ENCODE measurements around the gene EXOG.

Gene EXOG, protein sequence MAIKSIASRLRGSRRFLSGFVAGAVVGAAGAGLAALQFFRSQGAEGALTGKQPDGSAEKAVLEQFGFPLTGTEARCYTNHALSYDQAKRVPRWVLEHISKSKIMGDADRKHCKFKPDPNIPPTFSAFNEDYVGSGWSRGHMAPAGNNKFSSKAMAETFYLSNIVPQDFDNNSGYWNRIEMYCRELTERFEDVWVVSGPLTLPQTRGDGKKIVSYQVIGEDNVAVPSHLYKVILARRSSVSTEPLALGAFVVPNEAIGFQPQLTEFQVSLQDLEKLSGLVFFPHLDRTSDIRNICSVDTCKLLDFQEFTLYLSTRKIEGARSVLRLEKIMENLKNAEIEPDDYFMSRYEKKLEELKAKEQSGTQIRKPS

DNA sequence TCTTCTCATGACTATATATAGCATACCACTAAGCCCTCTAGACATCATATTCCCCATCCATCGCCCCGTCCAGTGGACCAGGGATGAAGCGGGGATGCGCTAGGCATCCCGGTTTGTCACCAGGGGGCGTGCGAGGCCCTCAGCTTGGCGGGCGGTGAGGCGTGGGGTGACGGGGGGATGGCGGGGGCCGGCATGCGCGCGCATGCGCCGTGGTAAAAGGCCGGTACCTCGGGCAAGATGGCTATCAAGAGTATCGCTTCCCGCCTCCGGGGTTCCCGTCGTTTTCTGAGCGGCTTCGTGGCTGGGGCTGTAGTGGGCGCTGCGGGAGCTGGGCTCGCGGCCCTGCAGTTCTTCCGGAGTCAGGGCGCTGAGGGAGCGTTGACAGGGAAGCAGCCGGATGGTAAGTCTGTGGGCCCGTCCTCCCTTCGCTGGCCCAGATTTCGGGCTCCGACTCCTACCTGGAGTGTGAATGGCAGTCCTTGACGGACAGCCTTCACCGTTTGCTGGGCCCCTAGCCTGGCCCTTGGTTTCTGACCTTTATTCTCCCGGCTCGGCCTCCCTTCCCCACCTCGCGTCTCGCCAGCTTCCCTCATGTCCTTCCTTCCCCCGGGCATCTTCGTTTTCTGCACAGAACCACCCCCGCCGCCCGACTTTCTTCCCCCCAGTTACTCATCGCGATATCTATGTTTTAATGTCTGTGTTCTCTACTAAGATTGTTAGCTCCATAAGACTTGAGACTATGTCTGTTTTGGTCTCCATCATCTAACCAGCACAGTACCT is at the start of gene EXOG:
EXOG (plus strand) TSS at position 210 of the 780 bp plus-strand sequence; CDS start at position 238, 28 bp downstream.
- DNase-seq, result peak; percentile 95

DNA sequence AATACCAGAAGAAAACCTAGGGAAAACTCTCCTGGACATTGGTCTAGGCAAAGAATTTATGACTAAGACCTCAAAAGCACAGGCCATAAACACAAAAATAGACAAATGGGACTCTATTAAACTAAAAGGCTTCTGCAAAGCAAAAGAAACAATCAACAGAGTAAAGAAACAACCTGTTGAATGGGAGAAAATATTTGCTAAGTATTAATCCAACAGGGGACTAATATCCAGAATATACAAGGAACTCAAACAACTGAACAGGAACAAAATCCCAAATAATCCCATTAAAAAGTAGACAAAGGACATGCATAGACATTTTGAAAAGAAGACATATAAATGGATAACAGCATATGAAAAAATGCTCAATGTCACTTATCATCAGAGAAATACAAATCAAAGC is 49.3 kb upstream of the EXOG start:
- no peak for DNase-seq

DNA sequence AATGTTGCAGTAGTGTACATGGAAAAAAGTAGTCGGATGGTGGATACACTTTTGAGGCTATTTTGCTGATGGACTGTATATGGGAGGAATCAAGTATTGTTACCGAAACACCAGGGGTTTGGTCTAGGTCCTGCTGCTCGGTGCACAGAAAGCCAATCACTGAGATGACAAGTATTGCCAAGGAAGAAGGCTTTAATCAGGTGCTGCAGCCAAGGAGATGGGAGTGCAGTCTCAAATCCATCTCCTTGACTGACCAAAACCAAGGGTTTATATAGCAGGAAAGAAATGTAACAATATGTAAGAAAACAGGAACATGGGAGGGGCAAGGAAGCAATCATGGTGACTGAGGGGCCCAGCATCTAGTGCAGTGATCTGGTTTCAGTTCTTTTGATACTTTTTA is 45.3 kb upstream of the EXOG start:
- DNase-seq, result no peak

DNA sequence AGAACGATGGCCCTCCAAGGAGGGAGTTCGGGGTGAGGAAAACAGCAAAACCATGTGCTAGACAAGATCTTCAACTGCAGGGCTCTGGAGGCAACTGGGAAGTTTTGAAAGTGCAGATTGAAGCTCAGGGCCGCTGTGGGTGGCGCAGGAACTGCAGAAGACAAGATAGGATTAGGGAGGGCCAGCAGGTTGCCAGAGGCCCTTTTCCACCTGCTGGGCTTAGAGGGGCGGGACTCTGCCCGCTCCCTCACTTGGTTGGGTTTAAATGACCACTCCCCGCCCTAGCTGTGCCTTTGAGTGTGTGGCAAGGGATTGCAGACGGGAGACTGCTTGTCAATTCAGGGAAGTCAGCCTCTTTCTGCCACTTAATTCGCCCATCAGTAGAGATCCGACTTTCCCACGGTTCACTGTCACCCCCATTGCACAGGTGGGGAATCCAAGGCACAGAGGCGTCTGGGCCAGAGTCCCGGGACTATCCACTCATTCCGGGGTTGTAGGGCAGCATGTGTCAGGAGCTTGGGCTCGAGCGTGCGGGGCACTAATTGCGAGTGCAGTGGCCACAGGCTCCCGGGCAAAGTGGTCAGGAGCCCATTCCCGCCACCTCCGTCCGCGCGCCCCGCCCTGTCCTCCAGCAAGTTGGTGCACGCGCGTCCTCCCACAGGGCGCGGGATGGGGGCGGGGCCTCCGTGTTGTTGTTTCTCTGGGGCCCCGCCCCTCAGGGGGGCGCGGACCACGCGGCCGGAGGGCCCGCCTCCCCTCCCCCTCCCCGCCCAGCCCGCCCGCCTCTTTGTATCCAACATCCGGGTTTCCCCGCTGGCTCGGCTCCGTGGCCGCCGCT is 42.8 kb upstream of the EXOG start, which contains the start of gene ACVR2B:
ACVR2B (plus strand) TSS at position 816 of the 838 bp plus-strand sequence. CDS start 433 bp downstream, outside the sequence.
- peak; percentile 71 for DNase-seq

DNA sequence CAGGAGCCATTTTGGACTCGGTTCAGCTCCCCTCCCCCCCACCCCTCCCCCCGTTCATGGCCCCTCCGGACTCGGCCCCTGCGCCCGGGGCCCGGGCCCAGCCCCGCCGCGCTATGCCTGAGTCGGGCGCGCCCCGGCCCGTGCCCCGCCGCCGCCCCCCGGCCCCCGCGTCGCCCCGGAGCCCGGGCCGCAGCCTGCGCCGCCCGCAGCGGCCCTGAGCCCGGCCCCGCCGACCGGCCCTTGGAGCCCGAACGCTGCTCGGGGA is 42.3 kb upstream of the EXOG start:
- no peak for DNase-seq

DNA sequence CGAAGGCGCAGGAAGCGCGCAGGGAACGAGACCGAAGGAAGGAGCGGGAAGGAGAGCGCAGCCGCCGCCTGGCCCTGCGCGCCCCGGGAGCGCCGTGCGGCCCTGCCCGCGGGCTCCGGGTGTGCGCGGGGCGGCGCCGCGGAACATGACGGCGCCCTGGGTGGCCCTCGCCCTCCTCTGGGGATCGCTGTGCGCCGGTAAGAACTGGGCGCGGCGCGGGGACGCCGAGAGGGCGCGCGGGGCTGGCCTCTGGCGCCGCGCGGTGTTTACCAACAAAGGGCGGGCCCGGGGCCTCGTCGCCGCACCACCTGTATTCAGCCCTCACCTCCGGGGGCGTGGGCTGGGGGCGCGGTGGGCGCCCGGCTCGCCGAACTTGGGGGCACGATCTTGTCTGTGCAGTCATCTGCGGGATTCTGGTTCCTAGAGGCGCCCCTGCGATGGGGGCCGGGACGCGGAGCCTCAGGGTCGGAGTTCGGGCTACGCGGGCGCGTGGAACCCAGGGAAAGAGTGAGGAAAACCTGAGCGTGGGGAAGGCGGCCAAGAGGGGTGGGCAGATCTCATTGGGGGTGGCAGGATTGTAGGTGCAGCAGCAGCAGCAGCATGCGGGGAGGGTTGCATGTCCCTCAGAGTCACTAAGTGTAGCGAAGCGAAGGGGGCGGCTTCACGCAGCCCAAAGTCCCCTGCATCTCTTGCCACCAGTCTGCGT is 41.8 kb upstream of the EXOG start:
- no peak for DNase-seq

DNA sequence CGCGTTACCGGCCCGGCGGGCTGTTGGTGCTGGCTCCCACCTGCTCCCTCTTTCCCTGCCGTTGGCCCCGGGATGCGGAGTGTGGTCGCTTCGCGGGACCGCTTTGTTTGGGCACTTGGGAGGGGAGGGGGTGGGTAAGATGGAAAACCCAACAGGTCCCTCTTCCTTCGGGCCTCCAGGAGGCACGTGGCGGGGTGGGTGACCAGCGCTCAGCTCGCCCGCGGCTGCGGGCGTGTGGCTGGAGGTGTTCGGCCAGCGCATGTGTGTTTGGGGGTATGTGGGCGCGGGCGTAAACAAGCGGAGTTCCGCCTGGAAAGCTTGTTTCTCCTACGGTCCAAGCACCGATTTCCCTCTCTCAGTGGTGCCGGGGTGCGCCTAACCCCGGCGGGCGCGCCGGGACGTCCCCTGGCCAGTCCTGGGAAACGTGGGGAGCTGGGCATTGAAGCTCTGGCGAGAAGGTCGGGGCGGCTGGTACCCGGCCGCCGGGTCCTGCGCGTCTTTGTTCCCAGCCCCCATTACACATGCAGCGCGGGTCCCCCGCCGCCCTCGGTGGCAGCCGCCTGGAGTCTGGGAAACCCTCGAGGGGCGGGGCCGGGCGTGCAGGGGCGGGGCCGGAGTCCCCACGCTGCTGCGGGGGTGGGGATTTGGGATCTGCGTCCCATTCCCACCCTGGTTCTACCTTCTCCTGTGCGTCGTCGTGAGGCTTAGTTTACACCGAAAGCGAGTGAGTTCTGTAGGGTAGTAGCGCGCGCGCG is 41.1 kb upstream of the EXOG start:
- DNase-seq, result no peak

DNA sequence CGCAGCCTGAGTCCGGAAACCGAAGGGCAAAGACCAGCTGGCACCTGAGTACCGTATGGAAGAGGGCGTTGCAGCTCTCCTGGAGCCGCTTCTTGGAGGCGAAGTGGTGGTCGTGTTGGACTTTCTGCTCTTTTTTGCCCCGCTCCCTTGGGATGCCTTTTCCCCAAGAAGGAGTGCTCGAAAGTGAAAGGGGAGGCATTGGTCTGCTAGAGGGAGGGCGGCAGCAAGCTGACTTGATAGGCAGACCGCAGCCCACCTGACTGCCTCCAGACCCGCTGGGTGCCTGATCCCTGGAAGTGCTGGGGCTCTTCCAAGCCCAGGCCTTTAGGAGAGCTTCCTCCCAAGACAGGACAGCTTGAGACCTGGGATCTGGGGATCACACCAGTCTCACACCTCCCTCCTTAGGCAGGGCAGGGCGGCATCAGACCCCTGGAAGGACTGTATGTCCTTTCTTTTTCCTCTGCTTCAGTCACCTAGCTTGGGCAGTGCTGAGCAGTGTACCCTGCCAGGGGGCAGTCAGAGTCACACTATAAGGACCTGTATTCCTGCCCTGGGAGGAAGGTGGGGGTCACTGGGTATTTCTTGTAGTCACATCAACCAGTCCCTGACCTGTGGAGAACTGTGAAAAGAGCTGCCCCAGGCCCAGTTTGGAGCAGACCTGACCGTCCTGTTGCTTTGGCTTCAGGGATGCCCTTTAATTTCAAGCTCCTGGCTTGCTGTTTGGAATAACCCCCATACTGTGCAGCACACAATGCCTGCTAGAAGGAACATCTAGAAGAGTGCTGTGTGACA is 40.3 kb upstream of the EXOG start:
- DNase-seq, result no peak

DNA sequence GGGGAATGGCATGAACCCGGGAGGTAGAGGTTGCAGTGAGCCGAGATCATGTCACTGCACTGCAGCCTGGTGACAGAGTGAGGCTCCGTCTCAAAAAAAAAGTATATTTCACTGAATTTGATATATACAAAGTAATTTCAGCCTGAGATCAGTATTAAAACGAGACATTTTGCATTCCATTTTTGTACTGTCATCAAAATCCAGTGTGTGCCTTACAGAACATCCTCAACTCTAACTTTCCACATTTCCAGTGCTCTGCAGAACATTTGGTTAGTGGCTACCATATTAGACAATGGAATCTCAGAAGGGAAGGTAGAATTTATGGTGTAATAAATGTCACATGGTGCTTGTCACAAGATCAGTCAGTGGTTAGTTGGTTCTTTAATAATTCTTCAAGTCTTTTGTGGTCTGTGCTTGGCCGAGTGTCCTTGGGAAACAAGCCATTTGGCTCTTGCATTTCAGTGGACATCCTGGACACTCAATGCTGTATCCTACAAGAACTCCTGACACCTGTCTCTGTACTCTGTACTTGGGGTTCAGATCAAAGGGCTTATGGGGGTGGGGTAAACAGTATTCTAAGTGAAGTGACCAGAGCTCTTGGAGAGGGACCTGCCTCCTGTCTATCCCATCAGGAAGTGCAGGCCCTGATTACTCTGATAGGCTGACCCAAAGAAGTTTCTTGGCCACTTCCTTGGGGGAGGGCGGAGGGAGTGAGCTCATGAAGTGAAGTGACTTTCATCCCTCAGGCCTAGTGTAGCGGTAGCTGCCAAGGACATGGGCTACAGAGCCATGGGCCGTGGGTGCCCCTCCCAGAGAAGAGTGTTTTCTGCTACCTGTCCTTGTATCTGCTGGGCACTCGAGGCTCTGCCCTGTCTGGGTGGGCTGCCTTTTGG is 38.8 kb upstream of the EXOG start:
- no peak for DNase-seq

DNA sequence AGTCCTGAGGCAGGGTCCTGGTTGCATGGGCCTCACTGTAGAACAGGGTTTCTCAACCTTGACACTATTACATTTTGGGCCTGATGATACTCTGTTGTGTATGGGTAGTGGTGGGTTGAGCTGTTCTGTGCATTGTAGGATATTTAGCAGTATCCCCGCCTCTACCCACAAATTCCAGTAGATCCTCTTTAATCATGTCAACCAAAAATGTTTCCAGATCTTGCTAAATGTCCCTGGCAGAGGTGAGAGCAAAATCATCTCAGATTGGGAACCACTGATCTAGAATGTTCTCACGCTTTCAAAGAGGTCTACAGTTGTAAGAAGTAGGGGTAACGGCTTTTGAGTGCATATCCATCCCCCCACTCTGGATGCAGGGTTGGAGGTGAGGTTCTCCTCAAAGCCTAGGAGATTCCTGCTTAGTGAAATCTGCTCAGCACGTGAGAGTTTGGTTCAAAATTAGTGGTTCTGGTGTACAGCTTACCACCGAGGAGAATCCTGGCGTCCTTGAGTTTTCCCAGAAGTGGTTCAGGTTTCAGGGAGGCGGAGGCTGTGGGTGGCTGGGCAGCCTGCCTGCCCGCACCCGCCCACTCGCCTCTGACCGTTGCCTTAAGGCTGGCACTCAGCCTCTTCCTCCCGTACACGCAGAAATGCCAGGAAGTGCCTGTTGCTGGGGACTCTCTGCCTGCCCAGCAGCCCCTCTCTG is 37.2 kb upstream of the EXOG start:
- no peak for DNase-seq

DNA sequence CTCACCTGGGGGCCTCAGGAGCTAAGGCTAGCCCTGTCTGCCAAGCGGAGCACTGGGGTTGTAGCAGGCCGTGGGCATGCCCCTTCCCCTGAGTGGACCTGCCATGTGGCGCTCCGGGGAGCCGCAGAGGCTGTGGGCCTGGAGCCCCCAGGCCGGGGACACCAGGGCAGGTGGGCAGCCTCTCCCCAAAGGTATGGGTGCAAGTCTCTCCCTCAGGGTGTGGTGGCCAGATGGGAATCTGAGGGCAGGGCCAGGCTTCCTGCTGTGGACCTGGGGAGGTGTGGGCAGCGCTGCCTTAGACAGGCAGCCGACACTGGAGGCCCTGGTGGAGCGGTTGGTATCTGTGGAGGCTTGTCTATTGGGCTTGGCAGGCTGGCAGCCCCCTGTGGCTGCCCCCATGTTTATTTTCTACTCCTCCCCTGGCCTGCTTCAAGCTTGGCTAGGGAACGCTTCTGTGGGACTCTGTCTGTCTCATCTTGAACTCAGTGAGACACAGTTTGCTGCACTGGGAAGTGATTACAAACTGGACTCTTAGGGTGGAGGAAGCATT is 36.6 kb upstream of the EXOG start:
- no peak for DNase-seq

DNA sequence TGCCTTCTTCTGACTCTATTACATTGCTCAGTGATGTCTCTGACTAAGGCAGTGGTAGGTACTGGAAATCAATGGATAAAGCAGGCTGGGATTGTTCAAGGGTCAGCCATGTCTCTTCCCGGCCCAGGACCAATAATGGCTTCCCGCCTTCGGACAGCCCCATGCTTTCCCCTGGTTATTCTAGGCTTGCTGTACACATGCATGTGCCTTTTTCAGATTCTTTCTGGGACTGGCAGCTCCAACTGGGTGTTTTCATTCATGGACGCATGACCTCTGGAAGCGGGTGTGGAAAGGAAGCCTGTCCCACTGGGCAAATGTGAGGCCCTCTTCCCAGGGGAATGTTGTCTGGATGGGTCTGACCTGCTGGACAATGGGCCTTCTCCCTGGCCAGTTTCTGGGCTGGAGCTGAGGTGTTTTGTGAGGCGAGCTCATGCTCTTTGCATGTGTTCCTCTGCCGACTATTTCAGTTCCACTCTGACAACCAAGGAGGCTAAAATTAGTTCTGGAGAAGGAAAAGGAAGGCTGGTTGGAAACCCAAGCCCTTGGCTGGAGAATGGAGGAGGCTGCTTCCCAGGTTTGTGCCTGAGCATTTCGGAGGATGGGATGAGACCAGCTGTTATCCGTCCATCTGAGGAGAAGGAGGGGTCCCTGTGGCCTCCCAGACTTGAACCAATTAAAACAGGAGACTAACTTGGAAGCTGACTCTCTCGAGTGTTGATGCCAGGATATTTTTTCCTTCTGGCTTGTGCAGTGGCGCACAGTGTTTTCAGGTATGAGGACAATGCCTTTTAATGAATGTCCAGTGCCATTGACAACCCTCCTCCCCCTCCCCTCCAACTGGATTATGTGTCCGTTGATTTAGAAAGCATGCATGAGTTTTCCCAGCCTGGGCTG is 35.5 kb upstream of the EXOG start:
- DNase-seq, result no peak

DNA sequence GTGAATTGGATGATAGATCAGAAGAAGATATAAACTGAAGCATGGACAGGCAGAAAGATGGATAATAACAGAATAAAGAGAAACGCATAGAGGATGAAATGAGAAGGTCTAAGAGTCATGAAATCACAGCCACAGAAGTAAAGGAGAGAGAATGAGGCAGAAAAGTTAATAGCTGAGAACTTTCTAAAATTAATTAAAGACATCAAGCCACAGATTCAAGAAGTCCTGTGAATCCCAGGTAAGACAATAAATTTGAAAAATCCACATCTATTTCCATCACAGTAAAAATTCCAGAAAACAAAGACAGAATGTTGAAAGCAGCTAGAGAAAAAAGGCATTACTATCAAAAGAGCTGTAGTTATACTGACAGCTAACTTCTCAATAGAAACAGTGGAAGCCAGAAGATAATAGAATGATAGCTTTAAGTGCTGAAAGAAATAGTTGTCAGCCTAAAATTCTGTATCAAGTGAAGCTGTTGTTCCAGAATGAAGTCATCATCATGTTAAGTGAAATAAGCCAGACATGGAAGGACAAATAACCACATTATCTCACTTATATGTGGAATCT is 30.5 kb upstream of the EXOG start:
- DNase-seq, result no peak

DNA sequence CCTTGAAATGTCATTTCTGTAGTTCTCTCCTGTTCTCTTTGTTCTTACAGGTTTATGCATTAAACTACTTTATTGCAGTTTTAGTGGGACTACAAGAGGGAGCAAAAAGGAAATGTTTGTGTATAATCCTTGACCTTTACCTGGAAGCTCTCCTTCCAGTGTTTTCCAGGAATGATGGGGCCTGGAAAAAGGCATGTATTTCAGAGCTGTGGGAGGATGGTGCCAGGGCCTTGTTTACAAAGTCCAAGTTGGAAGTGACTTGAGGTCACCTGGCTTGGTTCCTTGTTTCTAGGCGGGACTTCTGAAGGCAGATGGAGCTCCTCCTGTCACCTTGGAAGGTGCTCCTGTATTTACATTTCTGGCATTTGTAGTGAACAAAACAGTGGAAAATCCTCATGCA is 27.4 kb upstream of the EXOG start:
- no peak for DNase-seq

DNA sequence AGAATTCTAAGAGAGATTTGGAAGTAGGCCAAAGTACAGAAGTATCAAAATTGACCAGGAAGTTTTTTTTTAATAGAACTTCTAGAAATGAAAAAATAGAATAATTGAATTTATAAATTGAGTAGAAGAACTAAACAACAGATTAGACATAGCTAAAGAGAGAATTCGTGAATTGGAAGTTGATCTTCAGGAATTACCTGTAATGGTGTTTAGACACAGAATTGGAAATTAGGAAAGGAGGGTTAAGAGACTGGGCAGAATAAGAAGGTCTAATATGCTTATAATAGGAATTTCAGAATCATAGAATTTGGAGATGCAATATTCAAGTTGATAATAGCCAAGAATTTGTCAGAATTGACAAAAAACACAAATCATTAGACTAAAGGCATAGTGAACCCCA is 26.3 kb upstream of the EXOG start:
- no peak for DNase-seq

DNA sequence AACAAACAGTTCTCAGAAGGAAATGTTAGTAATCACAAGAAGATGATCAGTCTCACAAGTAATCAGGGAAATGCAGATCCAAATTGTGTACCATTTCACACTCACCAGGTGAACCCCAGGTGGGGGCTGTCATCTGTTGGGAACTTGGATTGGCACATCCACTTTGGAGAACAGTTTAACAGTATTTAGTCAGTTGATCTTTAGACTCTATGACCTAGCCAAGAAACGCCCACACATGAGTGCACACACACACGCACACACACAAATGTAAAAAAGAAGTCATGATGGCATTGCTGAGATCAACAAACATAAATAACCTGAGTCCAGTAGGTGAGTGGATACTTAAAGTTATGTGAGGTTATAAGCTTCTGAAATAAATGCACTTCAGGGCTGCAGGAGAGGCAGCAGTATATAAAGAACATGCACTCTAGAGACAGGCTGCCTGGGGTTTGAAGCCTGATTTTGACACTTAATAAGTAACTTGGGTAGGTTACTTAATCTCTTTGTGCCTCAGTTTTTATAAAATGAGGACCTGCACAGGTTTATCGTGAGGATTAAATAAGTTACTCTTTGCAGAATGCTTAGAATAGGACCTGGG is 24.8 kb upstream of the EXOG start:
- DNase-seq, result no peak

DNA sequence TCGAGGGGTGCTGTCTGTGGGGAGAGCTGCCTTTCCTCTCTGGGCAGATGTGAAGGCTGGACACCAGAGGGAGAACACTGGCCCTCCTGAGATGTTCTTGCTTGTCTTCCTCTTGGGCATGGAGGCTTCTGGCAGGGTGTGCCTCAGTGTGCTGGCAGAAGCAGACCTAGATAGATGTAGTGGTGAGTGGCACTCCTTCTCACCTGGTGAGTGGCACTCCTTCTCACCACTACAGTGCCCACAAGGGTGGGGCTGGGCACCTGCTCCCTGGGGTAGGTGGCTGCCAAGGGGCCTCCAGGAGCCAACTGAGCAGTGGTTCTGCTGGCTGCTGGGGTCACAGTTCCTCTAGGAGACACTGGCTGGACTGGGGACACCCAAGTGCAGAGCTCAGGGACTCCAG is 23.8 kb upstream of the EXOG start:
- DNase-seq, result no peak
